Calu3 (cell line): ENCODE results near the gene ACKR3. TPM values are rescaled to one million over a fixed set of nuclear protein-coding genes. Genes with fewer than 3 reads are reported as not detected.

ENCODE experiments used
- Bru-seq: library from RNA; stranded (reverse); fragments of 400-500 nt; gene quantifications from one replicate; lab custom pipeline; 2021; lab: Mats Ljungman, UMichigan
- BruChase-seq, 2 experiments: library from RNA; stranded (reverse); fragments of 400-500 nt; gene quantifications; one replicate each; lab custom pipeline; 2021; lab: Mats Ljungman, UMichigan
- BruUV-seq: library from RNA; stranded (reverse); fragments of 400-500 nt; replicated peaks from 2 replicates; lab custom pipeline; 2021; lab: Mats Ljungman, UMichigan
- CTCF ChIA-PET: fragments of 300-600 bp; sonication (Branson Sonifier 250); formaldehyde crosslinking; loops from one replicate; lab custom pipeline; 2022; ENCODE audit warnings: antibody characterized with exemption; lab: Charles Lee
- DNase-seq: peaks from one replicate; pipeline ENCODE4 v3.0.0; 2022
- H3K27ac Mint-ChIP-seq: one replicate; pipeline ENCODE4 v1.8.0; 2022; ENCODE audit warnings: mixed read lengths; ENCODE audit not compliant: unreplicated experiment
- H3K27me3 Mint-ChIP-seq: one replicate; pipeline ENCODE4 v1.8.0; 2022; ENCODE audit warnings: mixed read lengths; ENCODE audit not compliant: unreplicated experiment
- H3K36me3 Mint-ChIP-seq: one replicate; pipeline ENCODE4 v1.8.0; 2022; ENCODE audit warnings: mild to moderate bottlenecking, moderate library complexity, mixed read lengths; ENCODE audit not compliant: insufficient read depth, unreplicated experiment
- H3K4me1 Mint-ChIP-seq: one replicate; pipeline ENCODE4 v1.8.0; 2022; ENCODE audit warnings: mild to moderate bottlenecking, low read depth, mixed read lengths; ENCODE audit not compliant: unreplicated experiment
- H3K4me3 Mint-ChIP-seq: one replicate; pipeline ENCODE4 v1.8.0; 2022; ENCODE audit warnings: mild to moderate bottlenecking, low read depth, moderate library complexity, mixed read lengths; ENCODE audit not compliant: unreplicated experiment
- H3K9me3 Mint-ChIP-seq: one replicate; pipeline ENCODE4 v1.8.0; 2022; ENCODE audit warnings: low read depth, mixed read lengths; ENCODE audit not compliant: unreplicated experiment
- CTCF ChIP-seq: fragments of 200-600 bp; IDR thresholded peaks from one replicate; pipeline ENCODE4 v1.8.0; 2022; ENCODE audit warnings: antibody characterized with exemption; ENCODE audit not compliant: unreplicated experiment
- intact Hi-C: fragments of 100-400 bp; cut with micrococcal nuclease; formaldehyde crosslinking; loops from one replicate; pipeline ENCODE4 v1.10.0; 2022; ENCODE audit not compliant: unreplicated experiment
- long read RNA-seq: library from polyadenylated mRNA; stranded (forward); transcript quantifications from one replicate; pipeline ENCODE4 v2.0.0, GENCODE V29; 2022
- total RNA-seq: library from RNA; stranded (reverse); gene quantifications from 2 replicates; pipeline ENCODE4 v1.2.3, GENCODE V29; 2022

The ACKR3 gene
- 8.8 and 9.5 TPM in 2 replicates for total RNA-seq
- Bru-seq, nascent RNA: percentile 58 among the genes with signal in this experiment
- BruChase-seq, experiment 1, labeled RNA remaining after a 6-hour chase: percentile 48 among the genes with signal in this experiment
- BruChase-seq, experiment 2, labeled RNA remaining after a 2-hour chase: percentile 53 among the genes with signal in this experiment
- long read RNA-seq, transcript ACKR3-201 (2 exons, 2,203 nt): major isoform, 5 of 15 reads
- long read RNA-seq, partial matches to known transcripts: 0 of 15 reads
- long read RNA-seq, other reads (novel, unspliced or antisense): 8 of 15 reads

- Mint-ChIP-seq H3K4me1 (peaks cover 28% of the 10 kb centered on the region), H3K36me3 (peaks cover 14% of the 10 kb centered on the region), H3K27ac (peak within 1 kb of the TSS; percentile 23), H3K4me3 (peak within 1 kb of the TSS; percentile 80), H3K27me3 (peaks cover 14% of the 10 kb centered on the region), H3K9me3 (no peaks in the 10 kb centered on the region)
- peak; percentile 76 for DNase-seq
- peak; percentile 58 for TF ChIP-seq CTCF
- no TSS peak for BruUV-seq
- CTCF ChIA-PET: interaction anchor here (0.5 to 2.6 kb wide), 10 partner anchors 10 to 855 kb away, joined by 3 to 40 read pairs (median 3); no protein-coding TSS in a partner anchor
- intact Hi-C loops: loop anchor here (1.0 to 2.0 kb wide), 3 partner anchors 56 to 458 kb away; no protein-coding TSS in a partner anchor
Measured at GRCh38 chr2:236569573-236569973, at the start of gene ACKR3. ACKR3 (plus strand) TSS chr2:236569825; CDS start chr2:236580466, 10,641 bp downstream.

- Mint-ChIP-seq H3K27me3 (peaks cover 57% of the 10 kb centered on the region), H3K9me3 (no peaks in the 10 kb centered on the region), H3K27ac (no peak overlapping the region), H3K36me3 (no peaks in the 10 kb centered on the region), H3K4me1 (no peaks in the 10 kb centered on the region), H3K4me3 (no peak overlapping the region)
- CTCF ChIA-PET: interaction anchor here (0.7 kb wide), 1 partner anchor 66 kb away, joined by 5 read pairs; no protein-coding TSS in a partner anchor
- BruUV-seq: no TSS peak
- intact Hi-C loops: no loop called here
- DNase-seq: no peak
- no peak for TF ChIP-seq CTCF
Measured at GRCh38 chr2:236521556-236521955, 48.1 kb upstream of the ACKR3 start.

- H3K27ac Mint-ChIP-seq: no peak overlapping the region
- H3K27me3 Mint-ChIP-seq: peaks cover 58% of the 10 kb centered on the region
- H3K4me1 Mint-ChIP-seq: no peaks in the 10 kb centered on the region
- no TSS peak for BruUV-seq
- no peaks in the 10 kb centered on the region for H3K36me3 Mint-ChIP-seq
- H3K9me3 Mint-ChIP-seq: no peaks in the 10 kb centered on the region
- intact Hi-C loops: no loop called here
- TF ChIP-seq CTCF: no peak
- CTCF ChIA-PET: interaction anchor here (0.5 to 1.1 kb wide), 2 partner anchors 34 to 439 kb away, joined by 3 read pairs; no protein-coding TSS in a partner anchor
- no peak overlapping the region for H3K4me3 Mint-ChIP-seq
- DNase-seq: no peak
Measured at GRCh38 chr2:236523249-236523648, 46.4 kb upstream of the ACKR3 start.

- DNase-seq: no peak
- Mint-ChIP-seq H3K9me3 (no peaks in the 10 kb centered on the region), H3K4me3 (no peak overlapping the region), H3K36me3 (no peaks in the 10 kb centered on the region), H3K4me1 (no peaks in the 10 kb centered on the region), H3K27me3 (peaks cover 70% of the 10 kb centered on the region), H3K27ac (no peak overlapping the region)
- no TSS peak for BruUV-seq
- intact Hi-C loops: no loop called here
- no peak for TF ChIP-seq CTCF
- CTCF ChIA-PET: no interaction called here
Measured at GRCh38 chr2:236525411-236525997, 44.1 kb upstream of the ACKR3 start.
